DND-41 (cell line): ENCODE measurements around the gene MCTP2.

Source experiments
- ATAC-seq: fragments of 200-7000 bp; cut with Tn5 transposase; 3 replicates; pipeline ENCODE4 v1.9.1; 2021; ENCODE audit warnings: low read depth; ENCODE audit not compliant: insufficient read depth
- DNase-seq: peaks from one replicate; pipeline ENCODE4 v3.0.0-alpha.2; 2020
- H2AFZ ChIP-seq: 2 replicates; pipeline ENCODE4 v1.6.0; 2012; ENCODE audit warnings: low read depth, low read length
- H3K27ac ChIP-seq: 2 replicates; pipeline ENCODE4 v1.5.1; 2012; ENCODE audit warnings: low read length, inconsistent platforms
- H3K27me3 ChIP-seq: fragments of 200-600 bp; sonication (generic); 2 replicates; pipeline ENCODE4 v1.6.0; 2012; ENCODE audit warnings: low read length, mild to moderate bottlenecking, inconsistent platforms; ENCODE audit not compliant: insufficient read depth, poor library complexity
- H3K36me3 ChIP-seq: 2 replicates; pipeline ENCODE4 v1.5.1; 2012; ENCODE audit warnings: low read length, inconsistent platforms; ENCODE audit not compliant: insufficient read depth
- H3K4me1 ChIP-seq: 2 replicates; pipeline ENCODE4 v1.5.1; 2012; ENCODE audit warnings: mild to moderate bottlenecking, low read length; ENCODE audit not compliant: insufficient read depth
- H3K4me2 ChIP-seq: 2 replicates; pipeline ENCODE4 v1.6.0; 2012; ENCODE audit warnings: mild to moderate bottlenecking, moderate library complexity, low read length, inconsistent platforms; ENCODE audit not compliant: insufficient read depth
- H3K4me3 ChIP-seq, 2 experiments: fragments of 200-600 bp in 1 of 2; shearing (Covaris generic) in 1 of 2; 2 replicates each; pipeline ENCODE4 v1.5.1; 2012 to 2016; ENCODE audit warnings: inconsistent platforms in 2 of 2, low read length in 2 of 2, mild to moderate bottlenecking in 2 of 2, low read depth in 1 of 2, moderate library complexity in 1 of 2
- H3K79me2 ChIP-seq: 2 replicates; pipeline ENCODE4 v1.6.0; 2012; ENCODE audit warnings: low read length, inconsistent platforms; ENCODE audit not compliant: insufficient read depth
- H3K9ac ChIP-seq: 2 replicates; pipeline ENCODE4 v1.6.0; 2012; ENCODE audit warnings: low read depth, mild to moderate bottlenecking, inconsistent platforms, low read length, moderate library complexity
- H3K9me3 ChIP-seq: 2 replicates; pipeline ENCODE4 v1.5.1; 2012; ENCODE audit warnings: low read length, moderate library complexity, mild to moderate bottlenecking, inconsistent platforms; ENCODE audit not compliant: insufficient read depth, severe bottlenecking
- H4K20me1 ChIP-seq: 2 replicates; pipeline ENCODE4 v1.6.0; 2012; ENCODE audit warnings: low read length; ENCODE audit not compliant: insufficient read depth
- EZH2 ChIP-seq: IDR thresholded peaks from 3 replicates; pipeline ENCODE4 v1.6.1; 2012; ENCODE audit warnings: borderline replicate concordance, low read depth, mild to moderate bottlenecking, moderate library complexity, low read length, inconsistent platforms; ENCODE audit not compliant: severe bottlenecking
- TF ChIP-seq, protein P1 (sequence below): IDR thresholded peaks from 2 replicates; pipeline ENCODE4 v1.5.1; 2012; ENCODE audit warnings: borderline replicate concordance, low read length, moderate library complexity, mild to moderate bottlenecking; ENCODE audit not compliant: poor library complexity, severe bottlenecking; ENCODE audit errors: extremely low read depth

Gene MCTP2

DNA sequence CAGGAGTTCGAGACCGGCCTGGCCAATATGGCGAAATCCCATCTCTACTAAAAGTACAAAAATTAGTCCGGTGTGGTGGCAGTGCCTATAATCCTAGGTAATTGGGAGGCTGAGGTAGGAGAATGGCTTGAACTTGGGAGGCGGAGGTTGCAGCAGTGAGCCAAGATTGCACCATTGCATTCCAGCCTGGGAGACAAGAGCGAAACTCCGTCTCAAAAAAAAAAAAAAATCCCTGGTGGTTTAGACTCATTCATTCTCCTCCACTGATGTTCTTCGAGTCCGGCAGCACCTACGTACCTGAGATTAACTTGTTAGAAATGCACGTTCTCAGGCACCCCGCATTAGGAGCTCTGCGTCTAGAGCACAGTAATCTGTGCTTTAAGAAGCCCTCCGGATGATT, 3.7 kb downstream of the MCTP2 start:
- TF ChIP-seq, protein P1, sequence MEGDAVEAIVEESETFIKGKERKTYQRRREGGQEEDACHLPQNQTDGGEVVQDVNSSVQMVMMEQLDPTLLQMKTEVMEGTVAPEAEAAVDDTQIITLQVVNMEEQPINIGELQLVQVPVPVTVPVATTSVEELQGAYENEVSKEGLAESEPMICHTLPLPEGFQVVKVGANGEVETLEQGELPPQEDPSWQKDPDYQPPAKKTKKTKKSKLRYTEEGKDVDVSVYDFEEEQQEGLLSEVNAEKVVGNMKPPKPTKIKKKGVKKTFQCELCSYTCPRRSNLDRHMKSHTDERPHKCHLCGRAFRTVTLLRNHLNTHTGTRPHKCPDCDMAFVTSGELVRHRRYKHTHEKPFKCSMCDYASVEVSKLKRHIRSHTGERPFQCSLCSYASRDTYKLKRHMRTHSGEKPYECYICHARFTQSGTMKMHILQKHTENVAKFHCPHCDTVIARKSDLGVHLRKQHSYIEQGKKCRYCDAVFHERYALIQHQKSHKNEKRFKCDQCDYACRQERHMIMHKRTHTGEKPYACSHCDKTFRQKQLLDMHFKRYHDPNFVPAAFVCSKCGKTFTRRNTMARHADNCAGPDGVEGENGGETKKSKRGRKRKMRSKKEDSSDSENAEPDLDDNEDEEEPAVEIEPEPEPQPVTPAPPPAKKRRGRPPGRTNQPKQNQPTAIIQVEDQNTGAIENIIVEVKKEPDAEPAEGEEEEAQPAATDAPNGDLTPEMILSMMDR: no peak
- TF ChIP-seq EZH2: no peak
- H3K27ac ChIP-seq: no peak overlapping the region
- peaks cover 16% of the 10 kb centered on the region for H3K79me2 ChIP-seq
- H2AFZ ChIP-seq: no peak overlapping the region
- ATAC-seq (no peak), DNase-seq (no peak)
- H3K4me2 ChIP-seq: no peak overlapping the region
- H3K4me3 ChIP-seq: no peak overlapping the region
- no peaks in the 10 kb centered on the region for H3K27me3 ChIP-seq
- H4K20me1 ChIP-seq: no peaks in the 10 kb centered on the region
- H3K9me3 ChIP-seq: no peaks in the 10 kb centered on the region
- H3K4me1 ChIP-seq: peaks cover 25% of the 10 kb centered on the region
- H3K9ac ChIP-seq: no peak overlapping the region
- H3K36me3 ChIP-seq: no peaks in the 10 kb centered on the region

DNA sequence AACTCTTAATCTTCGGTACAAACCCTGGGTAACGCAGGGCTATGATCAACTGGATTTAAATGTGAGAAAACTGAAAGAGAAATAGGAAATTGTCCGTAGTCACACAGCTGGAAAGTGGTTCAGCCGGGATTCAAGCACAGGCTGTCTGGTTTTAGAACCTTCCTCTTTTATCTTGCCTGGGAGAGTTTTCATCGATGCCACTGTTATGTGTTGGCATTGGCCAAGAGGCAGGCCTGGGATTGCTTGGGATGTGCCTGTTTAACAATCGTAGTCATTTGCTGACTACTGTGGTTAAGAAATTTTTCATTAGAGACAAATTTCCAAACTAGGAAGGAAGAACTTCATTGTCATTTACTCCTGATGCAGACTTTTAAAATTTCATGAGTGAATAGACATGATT, 4.3 kb downstream of the MCTP2 start:
- Histone ChIP-seq H3K4me2 (no peak overlapping the region), H3K9ac (no peak overlapping the region), H3K4me3 (no peak overlapping the region), H3K79me2 (peaks cover 16% of the 10 kb centered on the region), H2AFZ (no peak overlapping the region), H3K9me3 (no peaks in the 10 kb centered on the region), H3K36me3 (no peaks in the 10 kb centered on the region), H3K27me3 (no peaks in the 10 kb centered on the region), H3K4me1 (peaks cover 19% of the 10 kb centered on the region), H4K20me1 (no peaks in the 10 kb centered on the region), H3K27ac (no peak overlapping the region)
- DNase-seq: no peak
- no peak for ATAC-seq
- TF ChIP-seq, protein P1: no peak
- TF ChIP-seq EZH2: no peak

- H3K79me2 ChIP-seq: peaks cover 15% of the 10 kb centered on the region
- TF ChIP-seq, protein P1: no peak
- TF ChIP-seq EZH2: no peak
- no peak for DNase-seq
These were observed 5.2 kb downstream of the MCTP2 start for GRCh38 chr15:94236608-94237007.

GRCh38 chr15:94237903-94238302, 6.5 kb downstream of the MCTP2 start:
- ATAC-seq (no peak), DNase-seq (no peak)
- TF ChIP-seq, protein P1: no peak
- TF ChIP-seq EZH2: no peak
- Histone ChIP-seq H3K9ac (no peak overlapping the region), H2AFZ (no peak overlapping the region), H3K4me2 (no peak overlapping the region), H3K27me3 (no peaks in the 10 kb centered on the region), H3K4me3 (no peak overlapping the region), H4K20me1 (no peaks in the 10 kb centered on the region), H3K4me1 (peaks cover under 1% of the 10 kb centered on the region; the same call in 1 of the 2 replicates), H3K79me2 (peaks cover 9% of the 10 kb centered on the region; the same call in 1 of the 2 replicates), H3K27ac (no peak overlapping the region), H3K9me3 (no peaks in the 10 kb centered on the region), H3K36me3 (no peaks in the 10 kb centered on the region)

More at GRCh38 chr15:94236608-94237007, 5.2 kb downstream of the MCTP2 start:
- no peak overlapping the region for H3K4me3 ChIP-seq
- H3K36me3 ChIP-seq: no peaks in the 10 kb centered on the region
- peaks cover 14% of the 10 kb centered on the region for H3K4me1 ChIP-seq
- no peak for ATAC-seq
- H3K27ac ChIP-seq: no peak overlapping the region
- H3K9ac ChIP-seq: no peak overlapping the region
- no peak overlapping the region for H3K4me2 ChIP-seq
- H3K9me3 ChIP-seq: no peaks in the 10 kb centered on the region
- no peak overlapping the region for H2AFZ ChIP-seq
- H4K20me1 ChIP-seq: no peaks in the 10 kb centered on the region
- no peaks in the 10 kb centered on the region for H3K27me3 ChIP-seq
